Trophoblast cell (in vitro differentiated cells and primary cell): ENCODE results near the gene PIMREG.

Experiments used
- DNase-seq, 2 donors: peaks; one replicate each; pipeline ENCODE4 v3.0.0-alpha.2; 2016
- H2AFZ ChIP-seq: 2 replicates; pipeline ENCODE4 v1.6.1; 2013; ENCODE audit warnings: low read length, moderate library complexity, mild to moderate bottlenecking; ENCODE audit not compliant: insufficient read depth, poor library complexity
- H2AK5ac ChIP-seq: 2 replicates; pipeline ENCODE4 v1.6.1; 2013; ENCODE audit warnings: mild to moderate bottlenecking, low read length
- H2BK120ac ChIP-seq: 2 replicates; pipeline ENCODE4 v1.6.1; 2013; ENCODE audit warnings: low read length, mild to moderate bottlenecking, moderate library complexity; ENCODE audit not compliant: insufficient read depth, poor library complexity
- H2BK12ac ChIP-seq: 2 replicates; pipeline ENCODE4 v1.6.1; 2013; ENCODE audit warnings: mild to moderate bottlenecking, low read length, moderate library complexity
- H2BK5ac ChIP-seq: 2 replicates; pipeline ENCODE4 v1.6.1; 2013; ENCODE audit warnings: low read length, low read depth, moderate library complexity, mild to moderate bottlenecking; ENCODE audit not compliant: poor library complexity
- H3K14ac ChIP-seq: 2 replicates; pipeline ENCODE4 v1.6.1; 2013; ENCODE audit warnings: mild to moderate bottlenecking, low read length
- H3K18ac ChIP-seq: 2 replicates; pipeline ENCODE4 v1.6.1; 2013; ENCODE audit warnings: mild to moderate bottlenecking, low read length
- H3K23ac ChIP-seq: 2 replicates; pipeline ENCODE4 v1.6.1; 2013; ENCODE audit warnings: low read length
- H3K27ac ChIP-seq: 2 replicates; pipeline ENCODE4 v1.5.1; 2013; ENCODE audit warnings: low read depth, mild to moderate bottlenecking, inconsistent platforms, low read length, moderate library complexity
- H3K27me3 ChIP-seq: 2 replicates; pipeline ENCODE4 v1.6.1; 2013; ENCODE audit warnings: inconsistent platforms, mild to moderate bottlenecking, low read length, moderate library complexity; ENCODE audit not compliant: insufficient read depth
- H3K36me3 ChIP-seq, 2 experiments: 1 replicate in 1 of 2; 2 replicates in 1 of 2; pipeline ENCODE4 v1.6.1; 2013; ENCODE audit warnings: low read length in 2 of 2, mild to moderate bottlenecking in 2 of 2, moderate library complexity in 1 of 2; ENCODE audit not compliant: insufficient read depth in 2 of 2, control insufficient read depth in 1 of 2
- H3K4ac ChIP-seq: 2 replicates; pipeline ENCODE4 v1.6.1; 2013; ENCODE audit warnings: low read depth, mild to moderate bottlenecking, low read length, moderate library complexity
- H3K4me1 ChIP-seq, 2 experiments: 1 replicate in 1 of 2; 2 replicates in 1 of 2; pipeline ENCODE4 v1.6.1; 2013; ENCODE audit warnings: low read length in 2 of 2, mild to moderate bottlenecking in 2 of 2, moderate library complexity in 1 of 2; ENCODE audit not compliant: insufficient read depth in 2 of 2, control insufficient read depth in 1 of 2
- H3K4me2 ChIP-seq: 2 replicates; pipeline ENCODE4 v1.6.1; 2013; ENCODE audit warnings: inconsistent platforms, mild to moderate bottlenecking, low read length, moderate library complexity
- H3K4me3 ChIP-seq: 2 replicates; pipeline ENCODE4 v1.5.1; 2013; ENCODE audit warnings: mild to moderate bottlenecking, low read depth, low read length, inconsistent platforms
- H3K79me1 ChIP-seq: one replicate; pipeline ENCODE4 v1.6.1; 2013; ENCODE audit warnings: low read length
- H3K79me2 ChIP-seq: 2 replicates; pipeline ENCODE4 v1.6.1; 2013; ENCODE audit warnings: low read length, mild to moderate bottlenecking; ENCODE audit not compliant: control insufficient read depth, insufficient read depth, poor library complexity
- H3K9ac ChIP-seq: 2 replicates; pipeline ENCODE4 v1.6.1; 2013; ENCODE audit warnings: mild to moderate bottlenecking, low read length
- H3K9me3 ChIP-seq: 2 replicates; pipeline ENCODE4 v1.6.1; 2013; ENCODE audit warnings: low read depth, mild to moderate bottlenecking, control low read depth, inconsistent platforms, low read length; ENCODE audit not compliant: insufficient read depth
- H4K12ac ChIP-seq: 2 replicates; pipeline ENCODE4 v1.6.1; 2013; ENCODE audit warnings: low read depth, mild to moderate bottlenecking, low read length, moderate library complexity
- H4K8ac ChIP-seq: 2 replicates; pipeline ENCODE4 v1.6.1; 2013; ENCODE audit warnings: low read depth, mild to moderate bottlenecking, low read length, moderate library complexity
- H4K91ac ChIP-seq: one replicate; pipeline ENCODE4 v1.6.1; 2013; ENCODE audit warnings: low read depth, mild to moderate bottlenecking, low read length, moderate library complexity
- WGBS: extraction: QIAGEN DNeasy Blood & Tissue Kit; methylation state at CpG from one replicate; pipeline ENCODE4 v1.1.7; 2013; ENCODE audit warnings: missing lambda C conversion rate; ENCODE audit not compliant: insufficient read length, insufficient coverage; ENCODE audit errors: extremely low coverage; 5-methylcytosine and 5-hydroxymethylcytosine counted together

Gene PIMREG

DNA sequence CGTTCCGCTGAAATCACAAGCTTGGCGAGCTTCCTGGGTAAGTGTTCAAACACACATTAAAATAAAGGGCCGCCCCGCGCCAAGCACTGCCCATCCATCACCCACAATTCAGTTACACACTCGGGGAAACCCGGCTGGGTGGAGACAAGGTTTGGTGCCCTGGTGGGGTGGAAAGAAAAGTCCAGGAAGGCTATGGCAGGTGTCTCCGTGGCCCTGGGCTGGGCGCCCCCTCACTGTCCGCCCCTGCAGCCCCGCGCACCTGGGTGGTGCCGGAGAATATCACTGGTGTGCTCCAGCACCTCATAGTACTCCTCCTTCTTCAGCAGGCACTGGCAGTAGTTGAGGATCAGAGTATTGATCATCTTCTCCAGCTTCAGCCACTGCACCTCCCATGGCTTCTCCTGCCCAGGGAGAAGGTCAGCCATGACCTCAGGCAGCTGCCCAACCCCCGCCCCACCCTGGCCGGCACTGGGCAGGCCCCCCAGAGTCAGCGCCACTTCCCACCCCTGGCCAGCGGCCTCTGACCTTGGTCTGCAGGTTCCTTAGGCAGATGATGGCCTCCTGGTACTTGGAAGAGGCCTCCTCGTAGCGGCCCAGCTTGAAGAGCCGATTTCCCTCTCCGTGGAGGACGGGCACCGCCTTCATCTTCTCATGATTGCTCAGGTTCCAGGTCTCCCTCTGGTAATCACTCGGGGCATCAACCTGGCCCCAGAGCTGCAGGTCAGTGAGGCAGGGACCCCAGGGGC, 17.7 kb upstream of the PIMREG start:
- Histone ChIP-seq H3K9ac (no peak overlapping the region), H3K4me2 (no peak overlapping the region), H3K27me3 (no peaks in the 10 kb centered on the region), H3K23ac (no peak overlapping the region), H4K91ac (no peak overlapping the region), H2BK5ac (no peak overlapping the region), H2AK5ac (no peak overlapping the region), H3K4me3 (no peak overlapping the region), H3K79me2 (no peaks in the 10 kb centered on the region), H3K9me3 (no peaks in the 10 kb centered on the region), H3K36me3 (no peaks in the 10 kb centered on the region), H3K18ac (no peak overlapping the region), H4K12ac (no peak overlapping the region), H3K4me1 (no peaks in the 10 kb centered on the region), H2AFZ (no peak overlapping the region), H3K27ac (no peak overlapping the region), H3K14ac (no peak overlapping the region), H3K4ac (no peak overlapping the region), H2BK12ac (no peak overlapping the region), H4K8ac (no peak overlapping the region), H2BK120ac (no peak overlapping the region), H3K79me1 (no peaks in the 10 kb centered on the region)
- no CpG with 5 or more reads among the region's 25 CpGs for WGBS
- no peak for DNase-seq

DNA sequence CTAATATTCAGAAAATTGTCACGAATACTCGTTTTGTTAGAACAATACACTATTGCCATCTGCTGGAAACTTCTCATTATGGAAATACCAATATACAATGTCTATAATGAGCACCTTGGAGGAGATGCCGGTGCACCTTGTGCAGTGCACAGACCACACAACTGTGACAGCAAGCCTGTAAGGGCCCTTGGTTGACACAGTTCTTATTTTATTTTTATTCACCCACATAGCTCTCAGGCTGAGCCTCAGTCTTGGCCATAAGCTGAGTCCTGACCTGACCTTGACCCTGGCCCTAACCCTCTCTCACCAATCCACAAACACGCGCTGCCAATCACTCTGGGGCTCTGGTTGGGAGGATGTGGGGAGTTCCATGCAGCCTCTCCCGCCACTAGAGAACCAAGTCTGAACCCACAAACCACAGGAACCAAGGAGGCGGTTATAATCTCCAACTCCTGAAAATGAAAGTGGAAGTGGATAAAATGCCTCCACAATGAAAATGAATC, 16.9 kb upstream of the PIMREG start:
- no peaks in the 10 kb centered on the region for H3K9me3 ChIP-seq
- H3K4me2 ChIP-seq, result no peak overlapping the region
- no peak overlapping the region for H4K12ac ChIP-seq
- no peaks in the 10 kb centered on the region for H3K79me2 ChIP-seq
- H3K4me1 ChIP-seq, result no peaks in the 10 kb centered on the region
- no peak overlapping the region for H2AK5ac ChIP-seq
- H3K79me1 ChIP-seq, result no peaks in the 10 kb centered on the region
- H4K91ac ChIP-seq, result no peak overlapping the region
- H2BK12ac ChIP-seq, result no peak overlapping the region
- peak in 1 of 2 donors; percentile 11 for DNase-seq
- H4K8ac ChIP-seq, result no peak overlapping the region
- no peak overlapping the region for H2BK5ac ChIP-seq
- H3K4me3 ChIP-seq, result no peak overlapping the region
- no peak overlapping the region for H3K27ac ChIP-seq
- H3K36me3 ChIP-seq, result no peaks in the 10 kb centered on the region
- no peak overlapping the region for H2AFZ ChIP-seq
- no peak overlapping the region for H3K14ac ChIP-seq
- H3K9ac ChIP-seq, result no peak overlapping the region
- no CpG with 5 or more reads among the region's 7 CpGs for WGBS
- no peaks in the 10 kb centered on the region for H3K27me3 ChIP-seq
- no peak overlapping the region for H2BK120ac ChIP-seq
- H3K18ac ChIP-seq, result no peak overlapping the region
- H3K23ac ChIP-seq, result no peak overlapping the region
- no peak overlapping the region for H3K4ac ChIP-seq

GRCh38 chr17:6428207-6428965, 15.9 kb upstream of the PIMREG start:
- no peak overlapping the region for H3K18ac ChIP-seq
- H4K12ac ChIP-seq, result no peak overlapping the region
- H2BK120ac ChIP-seq, result no peak overlapping the region
- no peak overlapping the region for H4K8ac ChIP-seq
- H3K9me3 ChIP-seq, result no peaks in the 10 kb centered on the region
- H4K91ac ChIP-seq, result no peak overlapping the region
- no peak overlapping the region for H3K23ac ChIP-seq
- H3K36me3 ChIP-seq, result no peaks in the 10 kb centered on the region
- H2AK5ac ChIP-seq, result no peak overlapping the region
- WGBS, result no CpG with 5 or more reads among the region's 17 CpGs
- H3K14ac ChIP-seq, result no peak overlapping the region
- no peak for DNase-seq
- no peak overlapping the region for H3K9ac ChIP-seq
- no peak overlapping the region for H2AFZ ChIP-seq
- no peaks in the 10 kb centered on the region for H3K79me2 ChIP-seq
- H3K4me3 ChIP-seq, result no peak overlapping the region
- no peak overlapping the region for H3K4ac ChIP-seq
- H3K27me3 ChIP-seq, result no peaks in the 10 kb centered on the region
- H3K4me2 ChIP-seq, result no peak overlapping the region
- H3K4me1 ChIP-seq, result no peaks in the 10 kb centered on the region
- no peak overlapping the region for H2BK12ac ChIP-seq
- H3K27ac ChIP-seq, result no peak overlapping the region
- H3K79me1 ChIP-seq, result no peaks in the 10 kb centered on the region
- H2BK5ac ChIP-seq, result no peak overlapping the region

GRCh38 chr17:6429266-6429665, 15.0 kb upstream of the PIMREG start:
- Histone ChIP-seq H3K4me2 (no peak overlapping the region), H3K4ac (no peak overlapping the region), H3K27me3 (no peaks in the 10 kb centered on the region), H2BK120ac (no peak overlapping the region), H3K79me2 (no peaks in the 10 kb centered on the region), H3K4me3 (no peak overlapping the region), H3K4me1 (no peaks in the 10 kb centered on the region), H2AFZ (no peak overlapping the region), H4K91ac (no peak overlapping the region), H4K12ac (no peak overlapping the region), H2BK5ac (no peak overlapping the region), H3K23ac (no peak overlapping the region), H3K27ac (no peak overlapping the region), H2BK12ac (no peak overlapping the region), H2AK5ac (no peak overlapping the region), H3K9ac (no peak overlapping the region), H3K79me1 (no peaks in the 10 kb centered on the region), H3K14ac (no peak overlapping the region), H4K8ac (no peak overlapping the region), H3K18ac (no peak overlapping the region), H3K36me3 (no peaks in the 10 kb centered on the region), H3K9me3 (no peaks in the 10 kb centered on the region)
- no peak for DNase-seq
- no CpG with 5 or more reads among the region's 7 CpGs for WGBS
